Cardiac muscle cell (in vitro differentiated cells and primary cell): ENCODE measurements around the gene BRD4. TPM values are rescaled to one million over a fixed set of nuclear protein-coding genes. Genes with fewer than 3 reads are reported as not detected.

ENCODE experiments used
- DNase-seq, 2 donors: peaks; one replicate each; pipeline versions ENCODE4 v3.0.0 to v3.0.0-alpha.2; 2010 to 2017; ENCODE audit warnings: low read depth in 1 of 2, low spot score in 1 of 2
- H3K27ac ChIP-seq: fragments of 200-600 bp; sonication (generic); 2 replicates; pipeline ENCODE4 v1.5.1; 2016
- H3K27me3 ChIP-seq: fragments of 200-600 bp; sonication (generic); 2 replicates; pipeline ENCODE4 v1.6.0; 2016; ENCODE audit warnings: control low read depth
- H3K36me3 ChIP-seq: fragments of 200-600 bp; sonication (generic); 2 replicates; pipeline ENCODE4 v1.5.1; 2016; ENCODE audit warnings: control low read depth
- H3K4me1 ChIP-seq: fragments of 200-600 bp; sonication (generic); 2 replicates; pipeline ENCODE4 v1.8.1; 2017; ENCODE audit warnings: low read depth, mild to moderate bottlenecking, mixed run types
- H3K4me3 ChIP-seq: fragments of 200-600 bp; sonication (generic); 2 replicates; pipeline ENCODE4 v1.5.1; 2016; ENCODE audit warnings: mild to moderate bottlenecking
- H3K9me3 ChIP-seq: fragments of 200-600 bp; sonication (generic); 2 replicates; pipeline ENCODE4 v1.5.1; 2017; ENCODE audit warnings: low read depth, mild to moderate bottlenecking, control low read depth
- polyA plus RNA-seq: library from polyadenylated mRNA; unstranded; fragments of >200 nt; fragmentation: Nextera tagmentation; extraction: Ambion mirVana; gene quantifications from 2 replicates; pipeline ENCODE4 v1.2.1, GENCODE V29; 2016
- total RNA-seq: library from RNA; depleted of rRNA; stranded (reverse); fragments of >200 nt; gene quantifications from 2 replicates; pipeline ENCODE4 v1.2.3, GENCODE V29; 2016
- TF ChIP-seq, protein P1 (sequence below): IDR thresholded peaks from 2 replicates; pipeline ENCODE4 v1.5.1; 2012; ENCODE audit warnings: low read depth, mild to moderate bottlenecking, low read length

The BRD4 gene
- total and polyA plus RNA-seq, 2 experiments from 2014 or later, result 42.5 to 86.1 TPM

- H3K4me3 ChIP-seq, result peak overlapping the region; percentile 88
- H3K36me3 ChIP-seq, result no peaks in the 10 kb centered on the region
- no peaks in the 10 kb centered on the region for H3K27me3 ChIP-seq
- TF ChIP-seq, protein P1, sequence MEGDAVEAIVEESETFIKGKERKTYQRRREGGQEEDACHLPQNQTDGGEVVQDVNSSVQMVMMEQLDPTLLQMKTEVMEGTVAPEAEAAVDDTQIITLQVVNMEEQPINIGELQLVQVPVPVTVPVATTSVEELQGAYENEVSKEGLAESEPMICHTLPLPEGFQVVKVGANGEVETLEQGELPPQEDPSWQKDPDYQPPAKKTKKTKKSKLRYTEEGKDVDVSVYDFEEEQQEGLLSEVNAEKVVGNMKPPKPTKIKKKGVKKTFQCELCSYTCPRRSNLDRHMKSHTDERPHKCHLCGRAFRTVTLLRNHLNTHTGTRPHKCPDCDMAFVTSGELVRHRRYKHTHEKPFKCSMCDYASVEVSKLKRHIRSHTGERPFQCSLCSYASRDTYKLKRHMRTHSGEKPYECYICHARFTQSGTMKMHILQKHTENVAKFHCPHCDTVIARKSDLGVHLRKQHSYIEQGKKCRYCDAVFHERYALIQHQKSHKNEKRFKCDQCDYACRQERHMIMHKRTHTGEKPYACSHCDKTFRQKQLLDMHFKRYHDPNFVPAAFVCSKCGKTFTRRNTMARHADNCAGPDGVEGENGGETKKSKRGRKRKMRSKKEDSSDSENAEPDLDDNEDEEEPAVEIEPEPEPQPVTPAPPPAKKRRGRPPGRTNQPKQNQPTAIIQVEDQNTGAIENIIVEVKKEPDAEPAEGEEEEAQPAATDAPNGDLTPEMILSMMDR, result no peak
- H3K9me3 ChIP-seq, result no peaks in the 10 kb centered on the region
- DNase-seq, result no peak
- no peak overlapping the region for H3K27ac ChIP-seq
- H3K4me1 ChIP-seq, result no peaks in the 10 kb centered on the region
Measured at GRCh38 chr19:15198951-15199660, 133.2 kb downstream of the BRD4 start.

DNA sequence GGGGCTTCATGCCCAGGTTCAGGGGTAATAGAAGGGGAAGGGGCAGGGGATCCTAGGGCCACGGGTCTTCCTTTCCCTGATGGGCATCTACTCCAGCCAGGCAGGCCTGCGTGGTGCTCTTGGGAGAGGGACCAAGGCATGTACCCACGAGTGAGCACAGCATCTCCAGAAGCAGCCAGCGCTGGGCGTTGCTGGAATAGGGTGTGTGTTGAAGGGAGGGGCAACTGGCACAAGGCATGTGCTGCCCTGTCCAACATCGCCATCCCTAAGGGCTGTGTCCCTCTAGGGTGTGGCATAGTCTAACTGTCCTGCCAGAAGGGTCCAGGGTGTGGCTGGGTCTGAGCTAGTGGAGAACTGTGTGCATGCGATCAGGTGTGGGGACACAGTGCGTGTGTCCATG is 134.4 kb downstream of the BRD4 start:
- H3K27ac ChIP-seq, result no peak overlapping the region
- H3K4me3 ChIP-seq, result no peak overlapping the region
- H3K9me3 ChIP-seq, result no peaks in the 10 kb centered on the region
- TF ChIP-seq, protein P1, result no peak
- H3K4me1 ChIP-seq, result no peaks in the 10 kb centered on the region
- no peaks in the 10 kb centered on the region for H3K36me3 ChIP-seq
- no peaks in the 10 kb centered on the region for H3K27me3 ChIP-seq
- no peak for DNase-seq

DNA sequence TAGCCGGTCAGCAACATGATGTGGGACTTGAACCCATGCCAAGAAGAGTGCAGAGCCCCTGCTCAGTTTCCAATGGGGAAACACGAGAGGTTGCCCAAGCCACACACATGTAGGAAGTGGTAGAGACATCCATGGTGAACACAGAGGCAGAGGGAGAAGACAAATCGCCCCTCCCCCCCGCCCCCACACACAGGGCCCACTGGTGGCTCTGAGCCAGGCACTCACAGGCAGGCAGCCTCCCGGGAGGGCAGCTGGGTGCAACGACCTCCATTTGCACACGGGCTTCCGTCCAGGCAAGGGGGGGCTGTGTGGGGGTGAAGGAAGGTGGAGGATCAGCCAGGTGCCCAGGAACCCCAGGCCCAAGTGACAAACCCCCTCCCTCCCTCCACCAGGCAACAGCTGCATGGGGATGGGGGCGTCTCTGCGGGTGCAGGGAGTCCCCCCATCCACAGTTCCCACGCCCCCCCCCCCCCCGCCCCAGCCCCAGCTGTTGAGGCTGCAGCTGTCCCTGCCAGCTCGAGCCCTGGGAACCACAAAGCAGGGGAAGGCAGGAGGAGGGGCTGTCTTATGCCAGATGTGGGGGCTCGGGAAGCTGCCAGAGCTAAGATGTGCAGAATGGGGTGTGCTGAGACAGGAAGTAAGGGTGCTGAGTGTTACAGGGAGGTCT is 134.9 kb downstream of the BRD4 start:
- no peak overlapping the region for H3K4me3 ChIP-seq
- DNase-seq, result peak in 1 of 2 donors; percentile 49
- no peaks in the 10 kb centered on the region for H3K9me3 ChIP-seq
- no peak overlapping the region for H3K27ac ChIP-seq
- H3K36me3 ChIP-seq, result no peaks in the 10 kb centered on the region
- TF ChIP-seq, protein P1, result no peak
- no peaks in the 10 kb centered on the region for H3K4me1 ChIP-seq
- no peaks in the 10 kb centered on the region for H3K27me3 ChIP-seq

GRCh38 chr19:15196360-15197005 is 135.9 kb downstream of the BRD4 start:
- Histone ChIP-seq H3K27me3 (no peaks in the 10 kb centered on the region), H3K4me1 (no peaks in the 10 kb centered on the region), H3K4me3 (peak overlapping the region; percentile 45), H3K27ac (no peak overlapping the region), H3K9me3 (no peaks in the 10 kb centered on the region), H3K36me3 (peaks cover 3% of the 10 kb centered on the region)
- no peak for DNase-seq
- TF ChIP-seq, protein P1, result no peak

- H3K9me3 ChIP-seq, result no peaks in the 10 kb centered on the region
- peak overlapping the region; percentile 45 for H3K4me3 ChIP-seq
- TF ChIP-seq, protein P1, result peak; percentile 15
- H3K4me1 ChIP-seq, result no peaks in the 10 kb centered on the region
- no peak overlapping the region for H3K27ac ChIP-seq
- H3K36me3 ChIP-seq, result peaks cover 9% of the 10 kb centered on the region
- H3K27me3 ChIP-seq, result no peaks in the 10 kb centered on the region
- DNase-seq, result peak; percentile 62 to 81
Measured at GRCh38 chr19:15195371-15196334, 136.7 kb downstream of the BRD4 start.
